ENCODE data around the gene NBEA.

- TF ChIP-seq CTCF (IDR thresholded peaks at IDR 0.05) (no peak), POLR2A (IDR thresholded peaks at IDR 0.05) (no peak)
Measured at GRCh38 chr13:35617420-35617819, 675.4 kb downstream of the NBEA start.

All from sigmoid colon (tissue), 3 donors.